ENCODE measurements around the gene ZNF3.

ZNF3 gene

GRCh38 chr7:100107890-100108289, 26.4 kb upstream of the ZNF3 start:
- no peak for DNase-seq

- no peak for DNase-seq
These were observed 25.7 kb upstream of the ZNF3 start for GRCh38 chr7:100107125-100107737.

- DNase-seq: no peak
These were observed 25.1 kb upstream of the ZNF3 start for GRCh38 chr7:100106633-100107032.

GRCh38 chr7:100105534-100105933, 24.0 kb upstream of the ZNF3 start:
- DNase-seq: no peak

- no peak for DNase-seq
These were observed 21.7 kb upstream of the ZNF3 start for GRCh38 chr7:100102950-100103840.

- DNase-seq: peak; percentile 97
These were observed 19.7 kb upstream of the ZNF3 start, which contains the start of the genes AP4M1 and MCM7 for GRCh38 chr7:100101016-100101862. AP4M1 (plus strand) TSS chr7:100101643; CDS start chr7:100101715, 72 bp downstream. MCM7 (minus strand) TSS chr7:100101397; CDS start chr7:100101294, 103 bp downstream.

GRCh38 chr7:100100420-100101015, 19.0 kb upstream of the ZNF3 start:
- peak; percentile 83 to 90 for DNase-seq

- no peak for DNase-seq
These were observed 17.9 kb upstream of the ZNF3 start for GRCh38 chr7:100099452-100099851.

GRCh38 chr7:100098913-100099312, 17.4 kb upstream of the ZNF3 start:
- no peak for DNase-seq

- no peak for DNase-seq
These were observed 14.2 kb upstream of the ZNF3 start for GRCh38 chr7:100095704-100096103.

- DNase-seq: no peak
These were observed 13.8 kb upstream of the ZNF3 start for GRCh38 chr7:100095289-100095688.

GRCh38 chr7:100093925-100094486, 12.5 kb upstream of the ZNF3 start:
- no peak for DNase-seq

GRCh38 chr7:100093498-100093897, 12.0 kb upstream of the ZNF3 start:
- DNase-seq: no peak

- no peak for DNase-seq
These were observed 11.5 kb upstream of the ZNF3 start for GRCh38 chr7:100093054-100093453.

GRCh38 chr7:100091411-100092181, 10.1 kb upstream of the ZNF3 start:
- no peak for DNase-seq

GRCh38 chr7:100090527-100091410, 9.2 kb upstream of the ZNF3 start:
- DNase-seq: no peak

- no peak for DNase-seq
These were observed 8.1 kb upstream of the ZNF3 start for GRCh38 chr7:100089458-100090196.

GRCh38 chr7:100088621-100089457, 7.3 kb upstream of the ZNF3 start, which contains the start of gene COPS6:
COPS6 (plus strand) TSS chr7:100088969; CDS start chr7:100088991, 22 bp downstream.
- peak; percentile 77 to 87 for DNase-seq

Data from CD4-positive, alpha-beta T cell treated with Interleukin-4 for 1 hour (primary cell).